ENCODE measurements around the gene HMGXB3.

The HMGXB3 gene

DNA sequence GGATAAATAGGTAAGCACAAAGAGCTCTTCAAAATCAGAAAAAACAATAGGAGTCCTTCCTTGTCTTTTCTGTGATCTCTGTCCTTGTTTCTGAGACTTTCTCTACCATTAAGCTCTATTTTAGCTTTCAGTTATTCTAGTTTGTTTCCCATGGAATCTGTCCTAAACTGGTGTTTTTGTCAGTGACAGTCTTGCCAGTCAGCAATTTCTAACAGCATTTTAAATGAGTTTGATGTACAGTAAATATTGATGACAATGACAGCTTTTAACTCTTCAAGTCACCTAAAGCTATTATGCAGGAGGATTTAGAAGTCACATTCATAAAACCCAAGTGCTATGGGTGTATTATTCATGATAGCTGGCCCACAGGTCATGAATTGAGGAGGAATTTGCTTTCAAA is 18.0 kb upstream of the HMGXB3 start:
- DNase-seq: no peak

DNA sequence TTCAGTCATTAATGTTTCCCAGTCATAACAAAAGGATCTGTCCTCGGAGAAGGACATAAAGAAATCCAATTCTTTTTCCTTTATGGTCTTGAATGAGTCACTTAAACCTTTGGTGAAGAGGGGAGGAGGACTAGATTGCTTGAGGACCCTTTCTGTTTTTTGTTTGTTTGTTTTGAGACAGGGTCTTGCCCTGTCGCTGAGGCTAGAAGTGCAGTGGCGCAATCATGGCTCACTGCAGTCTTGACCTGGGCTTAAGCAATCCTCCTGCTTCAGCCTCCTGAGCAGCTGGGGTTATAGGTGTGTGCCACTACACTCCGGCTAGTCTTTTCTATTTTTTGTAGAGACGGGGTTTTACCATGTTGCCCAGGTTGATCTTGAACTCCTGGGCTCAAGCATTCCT is 12.4 kb upstream of the HMGXB3 start:
- no peak for DNase-seq

DNA sequence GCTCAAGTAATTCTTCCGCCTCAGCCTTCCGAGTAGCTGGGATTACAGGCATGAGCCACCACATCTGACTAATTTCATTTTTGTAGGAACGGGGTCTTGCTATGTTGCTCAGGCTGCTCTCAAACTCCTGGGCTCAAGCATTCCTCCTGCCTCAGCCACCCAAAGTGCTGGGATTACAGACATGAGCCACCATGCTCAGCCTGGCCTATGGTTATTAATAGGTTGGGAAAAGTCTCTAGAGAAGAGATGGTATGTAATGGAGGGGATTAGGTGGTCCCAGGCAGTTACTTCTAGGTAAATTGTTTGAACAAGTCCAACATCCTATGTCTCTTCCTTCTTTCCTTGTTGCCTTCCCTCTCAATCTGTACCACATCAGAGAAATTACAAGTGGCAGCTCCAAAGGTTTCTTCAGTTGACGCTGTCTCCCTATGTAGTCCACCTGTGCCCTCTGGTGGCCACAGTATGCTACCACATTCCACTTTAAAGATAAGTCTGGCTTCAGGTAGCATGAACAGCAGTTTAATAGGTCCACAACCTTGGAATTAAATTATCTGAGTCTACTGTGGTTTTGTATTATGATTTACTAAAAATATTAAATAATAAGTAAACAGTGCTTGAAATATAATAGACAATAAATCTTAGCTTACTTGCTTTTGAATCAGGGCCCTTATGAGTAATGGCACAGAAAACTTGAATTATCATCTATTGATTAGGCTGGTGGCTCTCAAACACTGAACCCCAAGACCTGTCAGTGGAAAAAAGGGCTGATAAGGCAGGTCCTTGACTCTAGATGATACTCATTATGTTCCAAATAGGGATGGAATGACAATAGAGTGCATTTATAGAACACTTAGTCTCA is 9.8 kb upstream of the HMGXB3 start:
- peak; percentile 63 for DNase-seq

DNA sequence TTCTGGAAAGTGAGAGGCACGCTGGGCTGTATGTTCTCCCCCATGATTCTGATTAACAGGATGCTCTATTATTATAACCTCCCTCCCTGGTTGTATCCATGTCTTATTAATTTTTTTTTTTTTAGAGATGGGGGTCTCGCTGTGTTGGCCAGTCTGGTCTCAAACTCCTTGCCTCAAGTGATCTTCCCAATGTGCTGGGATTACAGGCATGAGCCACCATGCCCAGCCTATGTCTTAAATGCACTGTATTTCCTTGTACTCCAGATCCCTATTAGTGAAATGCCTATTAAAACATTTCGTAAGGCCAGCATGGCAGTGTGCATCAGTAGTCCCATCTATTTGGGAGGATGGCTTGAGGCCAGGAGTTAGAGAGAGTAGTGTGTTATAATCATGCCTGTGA is 7.1 kb upstream of the HMGXB3 start:
- no peak for DNase-seq

DNA sequence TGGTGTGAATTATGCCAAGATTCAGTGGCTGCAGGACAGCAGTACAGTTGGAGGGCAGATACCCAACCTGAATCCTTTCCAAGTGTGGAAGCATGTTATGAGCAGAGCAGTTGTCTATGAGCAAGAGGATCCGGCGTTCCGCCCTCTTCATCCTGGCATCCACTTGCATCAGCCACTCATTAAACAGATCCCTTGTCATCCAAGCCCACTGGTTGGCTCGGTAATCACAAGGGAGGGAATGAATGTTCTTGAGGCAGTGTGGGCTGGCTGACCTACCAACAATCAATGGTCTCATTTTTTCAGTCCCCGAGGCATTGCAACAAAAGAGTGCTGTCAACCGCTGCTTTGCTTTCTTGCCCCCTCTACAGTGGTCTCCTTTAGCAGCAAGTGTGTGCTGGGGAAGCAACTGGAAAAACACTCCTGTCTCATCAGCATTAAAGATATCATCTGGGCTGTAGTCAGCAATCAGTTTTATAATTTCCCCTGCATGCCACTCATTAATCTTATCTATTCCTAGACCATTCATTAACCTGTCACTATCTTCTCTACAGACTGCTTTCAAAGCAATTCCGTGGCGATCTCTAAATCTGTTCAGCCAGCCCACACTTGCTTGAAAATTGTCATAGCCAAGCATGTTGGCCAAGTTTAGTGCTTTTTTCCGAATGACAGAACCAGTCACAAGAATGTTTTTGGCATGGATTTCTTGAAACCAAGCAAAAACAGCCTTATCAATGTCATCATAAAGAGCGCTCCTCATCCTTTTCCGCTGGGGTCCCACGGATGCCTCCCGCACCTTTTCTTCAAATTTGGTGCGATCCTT is 4.9 kb upstream of the HMGXB3 start:
- DNase-seq: no peak

DNA sequence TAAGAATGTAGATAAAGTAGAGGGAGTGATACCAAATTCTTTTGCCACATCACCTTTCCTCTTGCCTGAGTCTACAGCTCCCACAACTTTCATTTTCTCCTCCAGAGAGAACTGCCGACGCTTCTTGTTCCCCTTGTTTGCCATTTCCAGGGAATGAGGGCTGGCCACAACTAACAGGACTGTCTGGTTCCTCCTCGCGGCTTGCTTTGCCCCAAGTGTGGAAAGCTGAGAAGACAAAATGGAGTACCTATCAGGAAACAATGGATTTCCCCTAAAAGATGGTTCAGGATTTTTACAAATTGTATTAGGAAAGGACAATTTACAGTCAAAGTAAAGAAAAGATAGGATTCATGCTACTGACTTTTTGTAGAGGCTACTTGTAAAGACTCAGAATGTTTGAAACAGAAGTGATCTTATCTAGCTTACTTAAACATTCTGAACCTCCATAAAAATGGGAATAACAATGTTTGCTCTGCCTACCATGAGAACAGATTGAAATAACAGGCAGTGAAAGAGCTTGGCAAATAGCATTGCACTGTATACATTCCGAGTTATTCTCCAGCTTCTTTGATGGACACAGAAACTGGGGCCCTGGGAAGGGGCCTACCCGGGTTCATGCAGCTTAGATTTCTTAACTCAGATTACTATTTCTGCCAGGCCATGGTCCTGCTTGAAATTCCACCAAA is 4.2 kb upstream of the HMGXB3 start:
- no peak for DNase-seq

DNA sequence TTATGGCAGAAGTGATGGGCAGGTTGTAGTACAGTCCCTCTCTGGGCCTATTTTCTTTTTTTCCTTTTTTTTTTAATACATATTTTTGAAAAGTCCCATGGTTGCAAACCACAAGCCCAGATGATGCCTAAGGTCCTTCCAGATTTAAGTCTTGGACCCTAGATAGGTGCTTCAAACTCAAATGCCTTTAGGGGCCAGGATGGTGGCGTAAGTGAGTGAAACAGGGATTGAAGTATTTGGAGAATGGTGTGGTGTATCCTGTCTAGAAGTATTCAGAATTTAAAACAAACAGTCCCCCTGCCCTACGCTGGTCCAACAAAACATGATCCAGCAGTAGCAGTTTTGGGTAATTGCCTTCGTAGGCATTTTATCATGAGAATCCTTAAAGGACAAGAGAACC is 2.3 kb upstream of the HMGXB3 start:
- DNase-seq: no peak

DNA sequence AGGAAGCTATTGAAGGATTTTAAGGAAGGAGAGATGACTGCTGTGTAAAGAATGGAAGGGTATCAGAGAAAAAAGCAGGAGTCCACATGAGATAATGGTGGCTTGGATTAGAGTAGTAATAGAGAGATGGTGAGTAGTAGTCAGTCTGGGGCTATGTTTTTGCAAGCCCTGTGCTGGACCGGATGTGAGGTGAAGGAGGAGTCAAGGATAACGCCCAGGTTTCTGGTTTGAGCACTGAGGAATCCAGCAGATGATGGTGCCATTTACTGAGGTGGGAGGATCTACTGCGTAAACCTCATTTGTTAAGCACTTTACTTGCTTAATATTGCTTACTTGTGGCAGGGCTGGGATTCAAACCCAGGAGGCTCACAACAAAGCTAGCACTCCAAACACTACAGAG is 1.2 kb upstream of the HMGXB3 start:
- DNase-seq: no peak

DNA sequence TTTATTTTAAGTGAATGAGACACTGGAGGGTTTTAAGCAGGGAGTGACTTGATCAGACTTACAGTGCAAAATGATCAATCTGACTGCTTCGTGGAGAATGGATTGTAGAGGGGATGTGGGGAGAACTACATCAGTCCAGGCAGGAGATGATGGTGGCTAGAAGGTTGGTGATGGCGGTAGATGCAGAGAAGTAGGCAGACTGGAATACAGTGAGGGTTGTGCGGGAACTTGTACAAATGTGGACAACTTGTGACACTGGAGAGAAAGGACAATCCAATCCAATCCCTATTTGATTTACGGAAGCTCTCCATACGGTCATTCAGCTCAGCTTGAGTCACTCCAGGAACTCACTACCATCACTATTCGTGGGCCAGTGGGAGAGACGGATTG is 678 bp upstream of the HMGXB3 start:
- DNase-seq: peak; percentile 17

DNA sequence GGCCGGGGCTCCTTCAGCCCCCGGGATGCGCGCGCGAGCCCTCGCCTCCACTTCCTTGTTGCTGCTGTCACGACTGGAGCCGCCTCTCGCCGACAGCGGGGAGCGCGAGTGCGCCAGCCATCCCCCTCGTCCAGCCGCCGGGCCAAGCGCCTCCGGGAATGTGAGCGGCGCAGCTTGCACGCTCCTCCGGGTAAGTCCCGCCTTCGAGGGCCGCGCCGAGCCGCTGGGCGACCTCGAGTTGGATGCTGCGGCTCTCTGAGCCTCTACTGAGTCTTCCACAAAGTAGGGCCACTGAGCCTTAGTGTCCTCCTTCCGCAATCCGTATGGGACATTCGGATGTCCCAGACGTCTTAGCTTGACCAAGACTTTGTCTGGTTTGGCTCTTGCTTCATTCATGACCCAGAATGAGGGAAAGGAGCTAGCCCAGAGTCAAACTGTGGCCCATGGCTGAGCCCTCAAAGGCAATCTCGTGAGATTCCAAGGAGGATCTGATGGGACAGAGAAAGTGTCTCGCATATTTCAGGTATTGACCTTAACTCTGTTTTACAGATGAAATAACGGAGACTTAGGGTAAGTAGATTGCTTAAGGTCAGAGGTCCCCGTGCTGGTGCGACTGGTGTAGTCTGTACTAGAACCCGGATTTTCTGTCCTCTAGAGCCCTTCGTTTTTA is 586 bp downstream of the HMGXB3 start:
- DNase-seq: peak; percentile 30

DNA sequence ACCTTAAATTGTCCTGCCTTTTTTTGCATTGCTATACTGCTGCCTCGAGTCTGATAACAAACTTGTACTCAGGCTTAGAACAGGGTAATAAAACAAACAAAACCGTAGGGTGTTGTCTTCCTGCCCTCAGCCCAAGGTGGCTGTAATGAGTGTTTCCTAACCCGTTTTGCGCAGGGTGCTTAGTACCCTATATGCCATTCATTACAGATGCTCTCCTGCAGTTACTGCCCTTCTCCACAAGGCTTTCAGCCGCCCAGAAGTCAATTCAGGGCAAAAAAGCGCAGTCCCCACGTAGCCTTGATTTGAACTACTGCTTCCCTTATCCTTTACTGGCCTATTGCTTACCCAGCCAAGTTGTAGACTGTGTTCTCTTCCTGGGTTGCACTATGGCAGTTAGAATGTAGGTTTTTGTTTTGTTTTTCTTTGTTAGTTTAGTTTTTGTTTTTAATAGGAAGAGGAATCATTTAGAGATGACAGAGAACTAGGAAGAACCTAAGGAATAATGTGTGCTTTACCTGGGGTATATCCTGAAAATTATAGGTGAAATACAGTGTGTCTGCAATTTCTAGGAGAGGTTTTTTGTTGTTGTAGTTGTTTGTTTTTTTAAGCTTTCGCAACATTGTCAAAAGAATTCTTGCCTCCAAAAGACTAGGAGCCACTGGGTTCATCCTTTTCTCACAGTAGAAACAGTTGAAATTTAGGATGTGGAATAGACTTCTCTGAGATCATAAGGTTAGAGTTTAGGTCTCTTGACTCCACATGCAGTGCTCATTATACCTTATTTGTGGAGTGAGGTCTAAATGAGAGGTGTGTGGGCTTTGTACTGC is 1.3 kb downstream of the HMGXB3 start:
- peak; percentile 83 for DNase-seq

DNA sequence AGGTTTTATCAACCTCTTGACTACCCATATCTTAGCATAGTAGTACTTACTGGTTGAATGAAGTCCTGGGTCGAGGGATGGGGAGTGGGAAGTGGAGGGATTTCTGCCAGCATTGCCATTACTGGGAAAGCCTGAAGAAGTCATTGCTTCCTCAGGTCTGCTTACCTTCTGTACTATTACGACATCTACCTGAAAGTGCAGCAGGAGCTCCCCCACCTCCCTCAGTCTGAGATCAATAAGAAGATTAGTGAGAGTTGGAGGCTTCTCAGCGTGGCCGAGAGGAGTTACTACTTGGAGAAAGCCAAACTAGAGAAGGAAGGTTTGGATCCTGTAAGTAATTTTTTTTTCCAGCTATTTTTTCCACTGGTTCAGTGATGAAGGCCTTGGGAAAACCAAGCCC is 5.8 kb downstream of the HMGXB3 start:
- DNase-seq: no peak

DNA sequence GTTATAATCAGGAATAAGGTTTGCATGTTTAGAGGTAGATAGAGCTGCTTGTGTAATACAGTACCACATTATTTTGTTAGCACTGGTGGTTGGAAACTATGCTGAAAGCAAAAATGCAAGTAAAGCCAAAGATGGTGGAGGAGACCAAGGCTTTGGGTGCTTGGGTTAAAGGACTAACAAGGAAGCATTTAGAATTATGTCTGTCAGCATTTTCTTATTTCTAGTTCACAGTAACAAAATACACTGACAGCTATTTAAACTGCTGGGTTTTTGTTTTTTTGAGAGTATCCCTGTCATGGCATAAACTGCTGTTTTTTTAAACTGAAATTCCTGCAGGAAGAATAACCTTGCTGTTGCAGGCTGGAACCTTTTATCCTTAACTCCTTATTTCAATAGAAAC is 6.5 kb downstream of the HMGXB3 start:
- no peak for DNase-seq

DNA sequence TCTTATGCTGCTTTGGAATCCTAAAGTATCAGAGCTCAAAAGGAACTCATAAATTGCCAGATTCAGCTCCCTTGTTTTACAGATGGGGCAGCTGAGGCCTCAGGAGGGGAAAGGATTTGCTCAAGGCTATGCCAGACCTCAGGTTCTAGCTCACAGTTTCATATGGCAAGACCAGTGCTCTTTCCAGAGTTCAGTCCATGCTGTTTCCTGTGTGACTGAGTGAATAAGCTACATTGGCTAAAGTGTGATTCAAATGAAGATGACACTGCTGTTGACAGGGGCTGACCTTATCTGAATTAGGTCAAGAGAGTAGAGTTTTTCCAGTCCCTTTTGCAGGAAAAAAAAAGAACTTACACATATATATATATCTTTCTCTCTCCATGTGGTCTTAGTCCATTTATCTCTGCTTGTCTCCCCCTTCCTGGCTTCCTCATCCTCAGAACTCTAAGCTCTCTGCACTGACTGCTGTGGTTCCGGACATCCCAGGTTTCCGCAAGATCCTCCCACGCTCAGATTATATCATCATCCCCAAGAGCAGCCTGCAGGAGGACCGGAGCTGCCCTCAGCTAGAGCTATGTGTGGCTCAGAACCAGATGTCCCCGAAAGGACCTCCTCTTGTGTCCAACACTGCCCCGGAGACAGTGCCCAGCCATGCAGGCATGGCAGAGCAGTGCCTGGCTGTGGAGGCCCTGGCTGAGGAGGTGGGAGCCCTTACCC is 9.3 kb downstream of the HMGXB3 start:
- DNase-seq: no peak

DNA sequence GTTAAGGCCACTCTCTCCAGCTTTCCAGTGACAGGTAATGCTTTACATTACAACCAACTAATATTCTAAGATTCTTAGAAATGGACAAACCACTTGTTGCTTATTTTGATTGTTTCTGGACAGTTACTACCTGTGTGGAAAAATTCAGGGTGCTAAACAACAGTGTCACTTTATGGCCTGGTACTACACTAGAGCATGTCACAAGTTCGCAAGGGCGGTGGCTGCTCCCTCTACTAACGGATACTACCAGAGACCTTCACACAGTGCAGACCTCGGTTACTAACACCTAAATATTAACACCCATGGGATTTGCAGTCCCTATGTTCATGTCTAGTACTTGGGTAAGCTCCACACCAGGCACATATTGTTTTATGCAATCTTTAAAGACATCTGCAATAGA is 13.4 kb downstream of the HMGXB3 start:
- no peak for DNase-seq

DNA sequence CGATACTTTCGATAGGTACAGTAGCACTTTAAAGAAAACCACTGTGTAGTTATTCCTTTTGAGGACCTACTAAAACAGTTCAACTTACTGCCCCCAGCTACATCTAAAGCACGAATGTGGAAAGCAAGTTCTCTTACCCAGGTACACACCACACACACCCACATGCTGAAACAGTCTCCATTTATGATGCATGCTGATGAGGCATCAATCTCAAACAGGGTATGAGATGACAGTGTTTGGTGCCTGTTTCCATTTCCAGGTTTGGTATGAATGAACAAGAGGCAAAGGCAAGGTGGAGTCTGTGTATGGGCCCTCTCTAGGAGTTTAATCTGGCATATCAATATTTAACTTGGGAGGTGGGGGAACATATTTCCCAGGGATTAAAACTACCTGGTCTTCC is 13.9 kb downstream of the HMGXB3 start:
- no peak for DNase-seq

DNA sequence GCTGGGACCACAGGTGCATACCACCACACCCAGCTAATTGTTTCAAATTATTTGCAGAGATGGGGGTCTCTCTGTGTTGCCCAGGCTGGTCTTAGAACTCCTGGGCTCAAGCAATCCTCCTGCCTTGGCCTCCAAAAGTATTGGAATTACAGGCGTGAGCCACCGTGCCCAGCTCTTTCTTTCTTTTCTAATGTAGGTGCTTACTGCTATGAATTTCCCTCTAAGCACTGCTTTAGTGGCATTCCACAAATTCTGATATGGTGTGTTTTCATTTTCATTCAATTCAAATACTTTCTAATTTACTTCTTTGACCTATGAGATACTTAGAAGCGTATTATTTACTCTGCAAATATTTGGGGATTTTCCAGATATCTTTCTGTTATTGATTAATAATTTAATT is 14.9 kb downstream of the HMGXB3 start:
- DNase-seq: no peak

DNA sequence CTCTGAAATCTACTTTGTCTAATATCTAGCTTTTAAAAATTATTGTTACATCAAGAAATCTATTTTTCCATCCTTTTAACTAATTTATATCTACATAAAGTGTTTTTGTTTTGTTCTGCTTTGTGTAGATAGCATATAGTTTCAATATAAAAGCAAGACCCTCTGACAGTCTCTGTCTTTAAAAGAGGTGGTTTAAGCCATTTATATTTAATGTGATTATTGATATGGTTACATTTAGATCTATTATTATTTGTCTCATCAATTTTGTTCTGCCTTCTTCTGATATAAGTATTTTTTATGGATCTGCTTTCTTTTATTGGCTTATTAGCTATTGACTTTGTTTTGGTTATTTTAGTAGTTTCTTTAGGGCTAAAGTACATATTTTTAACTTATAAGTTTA is 16.0 kb downstream of the HMGXB3 start:
- DNase-seq: no peak

DNA sequence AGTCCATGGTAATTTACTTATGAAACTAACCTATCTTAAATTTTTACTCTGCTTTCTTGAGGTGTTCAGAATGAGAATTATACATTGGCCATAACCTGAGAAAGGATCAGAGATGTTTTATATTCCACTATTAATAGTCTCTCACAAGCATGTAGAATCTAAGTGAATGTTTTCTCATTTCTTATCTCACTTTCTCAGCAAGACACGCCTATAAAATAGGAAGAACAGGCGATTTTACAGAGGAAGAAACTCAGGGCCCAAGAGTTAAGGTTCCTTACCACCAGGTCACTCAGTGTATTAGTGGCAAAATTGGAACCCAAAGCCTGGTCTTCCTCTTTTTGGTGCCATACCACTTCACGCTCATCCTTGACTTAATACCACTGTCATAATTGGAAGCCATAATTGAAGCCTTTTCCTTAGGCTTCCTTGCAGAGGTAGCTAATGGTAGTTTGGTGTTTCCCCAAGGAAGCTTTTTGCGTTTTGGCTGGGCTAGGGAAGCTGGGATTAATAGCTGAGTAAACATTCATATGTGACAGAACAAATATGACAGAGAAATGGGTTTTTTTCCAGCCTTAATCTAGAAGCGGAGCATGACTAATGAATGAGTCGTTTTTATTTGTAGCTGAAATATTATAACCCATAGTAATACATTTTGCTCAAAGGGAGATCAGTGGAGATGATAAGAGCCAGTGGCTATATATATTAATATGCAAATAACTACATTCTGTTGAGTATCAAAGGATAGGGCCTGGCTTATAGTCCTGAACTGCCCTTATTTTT is 16.9 kb downstream of the HMGXB3 start:
- no peak for DNase-seq

DNA sequence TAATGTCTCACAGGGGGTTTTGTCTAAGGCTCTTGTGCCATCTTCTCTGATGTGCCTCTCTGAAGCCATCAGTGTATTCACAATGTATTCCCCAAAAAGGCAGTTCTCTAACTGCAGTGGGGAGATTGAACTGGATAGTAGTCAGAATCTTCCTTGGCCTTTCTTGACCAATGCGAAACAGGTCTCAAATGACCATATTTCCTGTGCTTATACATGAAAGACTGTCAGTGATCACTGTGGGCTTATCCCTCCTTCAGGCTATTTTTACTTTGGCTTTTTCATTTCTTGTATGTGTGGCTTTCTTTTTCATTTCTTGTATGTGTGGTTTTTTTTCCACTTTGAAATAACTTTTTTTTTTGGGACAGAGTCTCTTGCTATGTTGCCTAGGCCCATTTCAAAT is 19.7 kb downstream of the HMGXB3 start:
- no peak for DNase-seq

All from MV-4-11 (cell line).